ENCODE measurements around the gene PHLDB1.

The PHLDB1 gene

GRCh38 chr11:118620529-118621070 is 13.2 kb downstream of the PHLDB1 start:
- no peak for TF ChIP-seq CTCF (conservative IDR thresholded peaks at IDR 0.05; ENCODE audit: low read depth)
- ChIA-PET POLR2A (ENCODE audit: low non-redundant PET) (interaction anchor here (0.6 to 1.1 kb wide), 2 partner anchors 17 to 290 kb away, joined by 3 read pairs; no protein-coding TSS in a partner anchor), CTCF (interaction anchor here (1.2 kb wide), 1 partner anchor 69 kb away, joined by 4 read pairs; no protein-coding TSS in a partner anchor)
- peak overlapping the region; percentile 99 for H3K27ac ChIP-seq
- DNase-seq (ENCODE audit: low spot score): no peak

GRCh38 chr11:118621071-118621783 is 13.8 kb downstream of the PHLDB1 start:
- peak overlapping the region; percentile 99 for H3K27ac ChIP-seq
- POLR2A ChIA-PET (ENCODE audit: low non-redundant PET): interaction anchor here (0.5 to 0.6 kb wide), 2 partner anchors 196 to 289 kb away, joined by 3 to 5 read pairs; no protein-coding TSS in a partner anchor
- CTCF ChIA-PET: interaction anchor here (0.6 to 1.7 kb wide), 5 partner anchors 19 to 1483 kb away, joined by 3 to 9 read pairs (median 4); no protein-coding TSS in a partner anchor
- no peak for TF ChIP-seq CTCF (conservative IDR thresholded peaks at IDR 0.05; ENCODE audit: low read depth)
- peak; percentile 82 for DNase-seq (ENCODE audit: low spot score)

GRCh38 chr11:118621784-118622375 is 14.5 kb downstream of the PHLDB1 start:
- ChIA-PET POLR2A (ENCODE audit: low non-redundant PET) (interaction anchor here (0.5 to 1.8 kb wide), 3 partner anchors 13 to 73 kb away, joined by 3 to 7 read pairs (median 3); no protein-coding TSS in a partner anchor), CTCF (interaction anchor here (0.6 to 1.7 kb wide), 2 partner anchors 19 to 27 kb away, joined by 4 to 9 read pairs; no protein-coding TSS in a partner anchor)
- H3K27ac ChIP-seq: peak overlapping the region; percentile 99
- no peak for DNase-seq (ENCODE audit: low spot score)
- no peak for TF ChIP-seq CTCF (conservative IDR thresholded peaks at IDR 0.05; ENCODE audit: low read depth)

- no peak for TF ChIP-seq CTCF (conservative IDR thresholded peaks at IDR 0.05; ENCODE audit: low read depth)
- DNase-seq (ENCODE audit: low spot score): peak; percentile 86
- CTCF ChIA-PET: interaction anchor here (0.8 to 1.7 kb wide), 3 partner anchors 15 to 19 kb away, joined by 3 to 9 read pairs (median 4); partner anchors contain the start of gene PHLDB1
- peak overlapping the region; percentile 99 for H3K27ac ChIP-seq
- POLR2A ChIA-PET (ENCODE audit: low non-redundant PET): interaction anchor here (0.5 to 1.8 kb wide), 4 partner anchors 9 to 73 kb away, joined by 3 to 7 read pairs (median 3); no protein-coding TSS in a partner anchor
These were observed 15.2 kb downstream of the PHLDB1 start for GRCh38 chr11:118622376-118623268.

- no peak for TF ChIP-seq CTCF (conservative IDR thresholded peaks at IDR 0.05; ENCODE audit: low read depth)
- ChIA-PET POLR2A (ENCODE audit: low non-redundant PET) (interaction anchor here (1.0 to 1.8 kb wide), 2 partner anchors 10 to 12 kb away, joined by 3 to 7 read pairs; no protein-coding TSS in a partner anchor), CTCF (interaction anchor here (0.8 to 1.0 kb wide), 3 partner anchors 14 to 18 kb away, joined by 3 to 5 read pairs (median 4); partner anchors contain the start of gene PHLDB1)
- H3K27ac ChIP-seq: peak overlapping the region; percentile 99
- DNase-seq (ENCODE audit: low spot score): peak; percentile 94
These were observed 15.8 kb downstream of the PHLDB1 start for GRCh38 chr11:118623269-118623655.

All from RWPE1 (cell line).